ENCODE data around the gene DPYSL3. TPM values are rescaled to one million over a fixed set of nuclear protein-coding genes. Genes with fewer than 3 reads are reported as not detected.

DPYSL3 gene
- polyA plus RNA-seq, 4 donors, result 2.2 to 32.0 (median 13.7) TPM

DNA sequence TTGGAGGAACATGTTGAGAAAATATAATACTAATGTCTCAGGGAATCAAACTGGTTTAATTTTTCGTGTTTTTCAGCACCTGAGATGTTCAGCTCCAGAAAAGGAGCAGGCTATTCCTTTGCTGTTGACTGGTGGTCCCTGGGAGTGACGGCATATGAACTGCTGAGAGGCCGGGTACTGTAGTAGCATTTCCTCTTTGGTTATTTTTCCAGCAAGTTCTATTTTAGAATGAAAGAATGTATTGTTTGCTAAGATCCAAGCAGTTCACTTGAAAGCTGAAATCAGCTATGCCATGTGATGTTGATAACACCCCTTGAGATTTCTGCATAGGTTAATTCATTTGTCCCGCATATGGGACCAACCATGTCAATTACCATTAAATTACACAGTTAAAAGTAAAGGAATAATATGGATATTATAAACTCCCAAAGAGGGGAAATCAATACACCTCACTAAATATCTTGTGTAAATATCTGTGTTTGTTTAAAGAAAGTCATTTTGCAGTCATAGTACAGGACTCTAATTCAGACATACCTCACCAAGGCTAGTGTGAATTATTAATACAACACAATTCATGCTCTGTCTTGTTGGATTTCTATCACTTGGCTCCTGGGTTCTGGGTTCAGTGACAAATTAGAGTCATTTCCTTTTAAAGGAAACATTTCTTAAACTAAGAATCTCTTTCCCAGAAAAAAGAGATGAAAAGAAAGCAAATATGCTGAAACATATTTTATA, 148.3 kb downstream of the DPYSL3 start:
- peaks cover 0 to 3% (median 0%) of the 10 kb centered on the region in 3 donors for H3K27me3 ChIP-seq (ENCODE audit: control insufficient read depth in 3 of 3, insufficient read depth in 3 of 3, low read length in 3 of 3)
- H3K27ac ChIP-seq (ENCODE audit: low read depth in 1 of 3, low read length in 2 of 3), result no peak overlapping the region
- WGBS, 3 donors, result 56 to 66% (median 59%) methylated on average over 4 of the region's 4 CpGs
- H3K4me1 ChIP-seq (ENCODE audit: control insufficient read depth in 3 of 3, insufficient read depth in 2 of 3, low read depth in 1 of 3, low read length in 2 of 3), result no peaks in the 10 kb centered on the region
- FAIRE-seq, result no peak
- H3K36me3 ChIP-seq (ENCODE audit: control insufficient read depth in 3 of 3, insufficient read depth in 2 of 3, low read depth in 1 of 3, low read length in 3 of 3), result no peaks in the 10 kb centered on the region
- no peaks in the 10 kb centered on the region for H3K9me3 ChIP-seq (ENCODE audit: control insufficient read depth in 2 of 2, insufficient read depth in 1 of 2, low read depth in 1 of 2, low read length in 1 of 2)
- no peak for DNase-seq
- no peak overlapping the region for H3K4me3 ChIP-seq (ENCODE audit: low read depth in 1 of 3, low read length in 3 of 3)

DNA sequence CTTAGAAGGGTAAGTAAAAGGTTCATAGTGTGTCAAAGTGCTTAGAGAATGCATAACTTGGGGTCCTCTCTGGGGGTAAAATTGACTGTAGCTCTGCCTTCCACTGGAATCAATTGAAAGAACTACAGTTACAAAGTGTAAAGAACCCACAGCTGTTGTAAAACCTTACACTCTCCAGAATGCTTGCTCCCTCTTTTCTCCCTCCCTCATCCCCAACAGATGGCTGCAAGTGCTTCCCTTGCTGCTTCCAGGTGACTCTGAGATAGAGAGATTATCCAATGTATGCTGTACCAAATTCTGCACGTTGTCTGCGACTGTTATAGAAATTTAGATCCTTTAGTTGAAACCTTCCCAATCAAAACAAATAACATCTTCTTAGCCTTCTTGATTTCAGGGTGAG, 149.1 kb downstream of the DPYSL3 start:
- H3K27ac ChIP-seq (ENCODE audit: low read depth in 1 of 3, low read length in 2 of 3), result no peak overlapping the region
- DNase-seq (no peak), FAIRE-seq (no peak)
- no peak overlapping the region for H3K4me3 ChIP-seq (ENCODE audit: low read depth in 1 of 3, low read length in 3 of 3)
- H3K9me3 ChIP-seq (ENCODE audit: control insufficient read depth in 2 of 2, insufficient read depth in 1 of 2, low read depth in 1 of 2, low read length in 1 of 2), result no peaks in the 10 kb centered on the region
- H3K36me3 ChIP-seq (ENCODE audit: control insufficient read depth in 3 of 3, insufficient read depth in 2 of 3, low read depth in 1 of 3, low read length in 3 of 3), result no peaks in the 10 kb centered on the region
- H3K4me1 ChIP-seq (ENCODE audit: control insufficient read depth in 3 of 3, insufficient read depth in 2 of 3, low read depth in 1 of 3, low read length in 2 of 3), result no peaks in the 10 kb centered on the region
- 75 to 86% (median 83%) methylated on average over 2 of the region's 2 CpGs for WGBS, 3 donors
- no peaks in the 10 kb centered on the region for H3K27me3 ChIP-seq (ENCODE audit: control insufficient read depth in 3 of 3, insufficient read depth in 3 of 3, low read length in 3 of 3)

DNA sequence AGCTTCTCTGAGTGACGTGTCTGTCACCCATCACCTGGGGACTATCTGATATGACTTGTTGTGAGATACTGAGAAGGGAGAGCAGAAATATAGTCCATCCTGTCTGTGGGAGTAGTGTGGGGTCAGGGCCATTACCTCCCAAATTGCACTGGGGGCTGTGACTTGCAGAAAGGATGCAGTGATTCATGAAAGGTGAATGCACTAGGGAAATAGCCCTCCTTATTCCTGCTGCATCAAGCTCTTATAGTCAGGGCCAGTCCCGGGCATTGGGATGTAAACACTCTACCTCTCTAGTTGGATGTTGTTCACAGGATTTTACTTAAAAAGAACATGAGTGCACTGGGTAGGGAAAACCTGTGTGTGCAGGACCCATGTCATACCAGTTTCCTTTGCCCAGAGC, 150.3 kb downstream of the DPYSL3 start:
- no peaks in the 10 kb centered on the region for H3K27me3 ChIP-seq (ENCODE audit: control insufficient read depth in 3 of 3, insufficient read depth in 3 of 3, low read length in 3 of 3)
- H3K27ac ChIP-seq (ENCODE audit: low read depth in 1 of 3, low read length in 2 of 3), result no peak overlapping the region
- no peaks in the 10 kb centered on the region for H3K36me3 ChIP-seq (ENCODE audit: control insufficient read depth in 3 of 3, insufficient read depth in 2 of 3, low read depth in 1 of 3, low read length in 3 of 3)
- no peaks in the 10 kb centered on the region for H3K4me1 ChIP-seq (ENCODE audit: control insufficient read depth in 3 of 3, insufficient read depth in 2 of 3, low read depth in 1 of 3, low read length in 2 of 3)
- H3K9me3 ChIP-seq (ENCODE audit: control insufficient read depth in 2 of 2, insufficient read depth in 1 of 2, low read depth in 1 of 2, low read length in 1 of 2), result no peaks in the 10 kb centered on the region
- 73 to 86% (median 86%) methylated on average over 2 of the region's 2 CpGs for WGBS, 3 donors
- H3K4me3 ChIP-seq (ENCODE audit: low read depth in 1 of 3, low read length in 3 of 3), result no peak overlapping the region
- DNase-seq (no peak), FAIRE-seq (no peak)

DNA sequence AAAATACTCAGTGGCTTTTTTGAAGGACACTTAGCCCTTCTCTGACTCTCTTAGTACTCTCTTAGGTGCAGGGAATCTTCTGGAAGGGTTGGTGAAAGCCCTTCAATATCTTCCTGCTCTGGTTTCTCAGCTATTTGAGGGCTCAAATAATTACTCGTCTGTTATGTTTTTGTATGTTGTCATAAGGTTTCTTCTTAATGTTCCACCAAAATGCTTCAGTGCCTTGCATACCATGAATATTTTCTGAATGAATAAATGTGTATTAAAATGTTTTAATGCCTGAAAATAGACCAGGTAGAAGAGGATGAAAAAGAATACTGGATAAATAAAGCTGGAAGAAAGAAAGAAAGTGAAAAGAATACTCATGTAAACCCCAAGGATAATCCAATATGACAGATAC, 150.8 kb downstream of the DPYSL3 start:
- Histone ChIP-seq H3K27me3 (ENCODE audit: control insufficient read depth in 3 of 3, insufficient read depth in 3 of 3, low read length in 3 of 3) (no peaks in the 10 kb centered on the region), H3K4me3 (ENCODE audit: low read depth in 1 of 3, low read length in 3 of 3) (no peak overlapping the region), H3K4me1 (ENCODE audit: control insufficient read depth in 3 of 3, insufficient read depth in 2 of 3, low read depth in 1 of 3, low read length in 2 of 3) (no peaks in the 10 kb centered on the region), H3K36me3 (ENCODE audit: control insufficient read depth in 3 of 3, insufficient read depth in 2 of 3, low read depth in 1 of 3, low read length in 3 of 3) (no peaks in the 10 kb centered on the region), H3K27ac (ENCODE audit: low read depth in 1 of 3, low read length in 2 of 3) (no peak overlapping the region), H3K9me3 (ENCODE audit: control insufficient read depth in 2 of 2, insufficient read depth in 1 of 2, low read depth in 1 of 2, low read length in 1 of 2) (no peaks in the 10 kb centered on the region)
- no peak for FAIRE-seq
- no peak for DNase-seq
- 81 to 86% (median 86%) methylated on average over 1 of the region's 1 CpG for WGBS, 3 donors

DNA sequence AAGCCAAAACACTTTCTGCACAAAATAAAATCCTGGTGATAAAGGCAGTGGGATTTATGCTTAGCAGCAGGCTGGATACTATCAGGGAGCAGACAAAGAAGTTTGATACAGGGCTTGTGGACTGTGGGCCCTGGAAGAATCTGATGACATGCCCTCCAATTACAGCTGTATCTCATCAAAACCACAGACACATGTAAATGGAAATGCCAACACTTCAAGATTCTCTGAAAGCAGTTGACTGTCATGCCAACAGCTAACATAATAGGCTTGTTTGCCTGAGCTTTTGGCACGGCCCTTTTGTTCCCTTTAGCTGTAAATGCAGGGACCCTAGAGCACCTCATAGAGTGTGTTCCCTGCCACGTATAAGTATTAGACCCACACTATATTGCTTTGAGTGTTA, 160.6 kb downstream of the DPYSL3 start:
- 57 to 74% (median 62%) methylated on average over 2 of the region's 2 CpGs for whole genome bisulfite sequencing, 3 donors
- Histone ChIP-seq H3K9me3 (ENCODE audit: control insufficient read depth in 2 of 2, insufficient read depth in 1 of 2, low read depth in 1 of 2, low read length in 1 of 2) (no peaks in the 10 kb centered on the region), H3K36me3 (ENCODE audit: control insufficient read depth in 3 of 3, insufficient read depth in 2 of 3, low read depth in 1 of 3, low read length in 3 of 3) (no peaks in the 10 kb centered on the region), H3K27me3 (ENCODE audit: control insufficient read depth in 3 of 3, insufficient read depth in 3 of 3, low read length in 3 of 3) (peaks cover 0 to 2% (median 0%) of the 10 kb centered on the region in 3 donors), H3K4me1 (ENCODE audit: control insufficient read depth in 3 of 3, insufficient read depth in 2 of 3, low read depth in 1 of 3, low read length in 2 of 3) (no peaks in the 10 kb centered on the region), H3K27ac (ENCODE audit: low read depth in 1 of 3, low read length in 2 of 3) (no peak overlapping the region), H3K4me3 (ENCODE audit: low read depth in 1 of 3, low read length in 3 of 3) (no peak overlapping the region)
- FAIRE-seq (no peak), DNase-seq (no peak)

DNA sequence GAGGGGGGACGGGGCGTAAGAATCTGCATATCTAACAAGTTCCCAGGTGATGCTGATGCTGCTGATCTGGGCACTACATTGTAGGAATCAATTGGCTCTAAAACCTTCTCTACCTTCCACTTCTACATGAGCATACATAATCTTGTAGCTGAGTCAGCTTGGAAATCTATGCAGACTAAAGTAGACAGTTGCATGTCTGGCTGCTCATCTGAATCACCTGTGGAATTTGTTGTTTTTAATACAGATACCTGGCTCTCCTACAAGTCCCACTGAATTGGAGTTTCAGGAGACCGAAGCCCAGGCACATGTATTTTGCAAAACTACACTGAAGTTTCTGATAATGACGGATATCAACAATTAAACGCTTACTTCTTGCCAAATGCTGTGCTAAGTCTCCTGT, 161.4 kb downstream of the DPYSL3 start:
- H3K4me1 ChIP-seq (ENCODE audit: control insufficient read depth in 3 of 3, insufficient read depth in 2 of 3, low read depth in 1 of 3, low read length in 2 of 3), result no peaks in the 10 kb centered on the region
- H3K27me3 ChIP-seq (ENCODE audit: control insufficient read depth in 3 of 3, insufficient read depth in 3 of 3, low read length in 3 of 3), result peaks cover 0 to 2% (median 0%) of the 10 kb centered on the region in 3 donors
- H3K36me3 ChIP-seq (ENCODE audit: control insufficient read depth in 3 of 3, insufficient read depth in 2 of 3, low read depth in 1 of 3, low read length in 3 of 3), result no peaks in the 10 kb centered on the region
- 92 to 95% (median 93%) methylated on average over 5 of the region's 5 CpGs for WGBS, 3 donors
- DNase-seq, result no peak
- no peak overlapping the region for H3K4me3 ChIP-seq (ENCODE audit: low read depth in 1 of 3, low read length in 3 of 3)
- H3K27ac ChIP-seq (ENCODE audit: low read depth in 1 of 3, low read length in 2 of 3), result no peak overlapping the region
- no peaks in the 10 kb centered on the region for H3K9me3 ChIP-seq (ENCODE audit: control insufficient read depth in 2 of 2, insufficient read depth in 1 of 2, low read depth in 1 of 2, low read length in 1 of 2)
- no peak for FAIRE-seq

DNA sequence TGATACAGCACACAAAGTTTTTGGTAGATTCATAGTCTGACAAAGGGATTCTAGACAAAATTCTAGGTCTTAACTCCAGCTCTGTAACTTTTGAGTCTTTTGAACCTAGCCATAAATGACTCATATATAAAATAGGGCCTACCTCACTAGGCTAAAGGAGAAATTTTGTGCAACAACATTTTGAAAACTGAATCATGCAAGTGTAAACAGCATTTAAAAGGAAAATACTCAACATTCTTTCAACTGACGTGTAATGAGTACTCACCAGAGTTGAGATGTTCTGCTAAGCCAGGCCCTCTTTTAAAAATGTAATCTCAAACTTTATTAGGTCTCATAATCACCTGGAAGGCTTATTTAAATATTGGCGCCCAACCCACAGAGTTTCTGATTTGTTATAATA, 161.8 kb downstream of the DPYSL3 start:
- FAIRE-seq (no peak), DNase-seq (no peak)
- no peak overlapping the region for H3K4me3 ChIP-seq (ENCODE audit: low read depth in 1 of 3, low read length in 3 of 3)
- no peaks in the 10 kb centered on the region for H3K4me1 ChIP-seq (ENCODE audit: control insufficient read depth in 3 of 3, insufficient read depth in 2 of 3, low read depth in 1 of 3, low read length in 2 of 3)
- no peaks in the 10 kb centered on the region for H3K9me3 ChIP-seq (ENCODE audit: control insufficient read depth in 2 of 2, insufficient read depth in 1 of 2, low read depth in 1 of 2, low read length in 1 of 2)
- peaks cover 0 to 2% (median 0%) of the 10 kb centered on the region in 3 donors for H3K27me3 ChIP-seq (ENCODE audit: control insufficient read depth in 3 of 3, insufficient read depth in 3 of 3, low read length in 3 of 3)
- H3K36me3 ChIP-seq (ENCODE audit: control insufficient read depth in 3 of 3, insufficient read depth in 2 of 3, low read depth in 1 of 3, low read length in 3 of 3), result no peaks in the 10 kb centered on the region
- no peak overlapping the region for H3K27ac ChIP-seq (ENCODE audit: low read depth in 1 of 3, low read length in 2 of 3)
- WGBS, 3 donors, result 76 to 86% (median 81%) methylated on average over 2 of the region's 2 CpGs

DNA sequence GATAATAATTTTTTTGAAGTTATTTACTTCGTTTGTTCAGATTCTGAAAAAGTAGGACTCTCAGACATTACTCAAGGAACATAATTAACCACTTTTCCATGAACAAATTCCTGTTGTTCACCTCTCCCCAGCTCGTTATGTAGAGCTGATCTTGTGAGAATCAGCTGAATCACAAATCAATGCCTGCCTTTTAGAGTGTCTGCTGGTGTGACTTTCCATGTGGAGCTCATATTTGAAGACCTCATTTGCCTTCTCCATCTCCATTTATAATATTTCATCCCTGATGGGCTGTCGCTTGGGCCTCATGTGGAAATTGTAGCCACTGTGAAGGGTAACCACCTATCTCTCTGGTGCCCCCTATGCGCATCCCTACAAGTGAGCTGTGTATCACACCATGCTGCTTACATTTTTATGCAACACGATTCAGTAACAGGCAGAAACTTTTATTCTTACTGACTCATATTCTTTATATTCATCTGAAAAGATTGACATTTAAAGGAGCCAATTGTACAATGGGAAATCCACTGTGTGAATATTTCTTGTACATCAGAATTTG, 163.8 kb downstream of the DPYSL3 start:
- no peak overlapping the region for H3K27ac ChIP-seq (ENCODE audit: low read depth in 1 of 3, low read length in 2 of 3)
- no peaks in the 10 kb centered on the region for H3K36me3 ChIP-seq (ENCODE audit: control insufficient read depth in 3 of 3, insufficient read depth in 2 of 3, low read depth in 1 of 3, low read length in 3 of 3)
- H3K27me3 ChIP-seq (ENCODE audit: control insufficient read depth in 3 of 3, insufficient read depth in 3 of 3, low read length in 3 of 3), result peaks cover 0 to 2% (median 0%) of the 10 kb centered on the region in 3 donors
- no peak for DNase-seq
- WGBS, 3 donors, result 74 to 80% (median 75%) methylated on average over 5 of the region's 5 CpGs
- no peaks in the 10 kb centered on the region for H3K4me1 ChIP-seq (ENCODE audit: control insufficient read depth in 3 of 3, insufficient read depth in 2 of 3, low read depth in 1 of 3, low read length in 2 of 3)
- no peaks in the 10 kb centered on the region for H3K9me3 ChIP-seq (ENCODE audit: control insufficient read depth in 2 of 2, insufficient read depth in 1 of 2, low read depth in 1 of 2, low read length in 1 of 2)
- FAIRE-seq, result no peak
- no peak overlapping the region for H3K4me3 ChIP-seq (ENCODE audit: low read depth in 1 of 3, low read length in 3 of 3)

DNA sequence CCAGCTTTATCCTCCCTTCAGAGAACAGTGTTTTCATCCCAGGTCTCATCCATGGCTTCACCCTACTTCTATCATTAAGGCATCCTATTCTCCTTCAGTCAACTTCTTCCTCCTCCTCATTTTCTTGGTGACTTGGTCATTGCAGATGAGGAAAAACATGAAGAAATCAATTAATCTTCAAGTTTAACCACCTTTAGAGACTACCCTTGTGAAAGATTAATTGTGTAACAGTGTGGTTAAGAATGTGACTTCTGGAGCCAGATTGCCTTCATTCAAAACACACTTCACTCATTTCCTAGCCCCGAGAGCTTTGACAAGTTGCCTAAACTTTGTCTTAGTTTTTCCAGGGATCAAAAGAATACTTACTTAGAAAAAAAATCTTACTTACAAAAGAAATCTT, 165.0 kb downstream of the DPYSL3 start:
- no peaks in the 10 kb centered on the region for H3K4me1 ChIP-seq (ENCODE audit: control insufficient read depth in 3 of 3, insufficient read depth in 2 of 3, low read depth in 1 of 3, low read length in 2 of 3)
- H3K27me3 ChIP-seq (ENCODE audit: control insufficient read depth in 3 of 3, insufficient read depth in 3 of 3, low read length in 3 of 3), result peaks cover 0 to 2% (median 0%) of the 10 kb centered on the region in 3 donors
- FAIRE-seq, result no peak
- no peak overlapping the region for H3K27ac ChIP-seq (ENCODE audit: low read depth in 1 of 3, low read length in 2 of 3)
- no peak overlapping the region for H3K4me3 ChIP-seq (ENCODE audit: low read depth in 1 of 3, low read length in 3 of 3)
- no peaks in the 10 kb centered on the region for H3K36me3 ChIP-seq (ENCODE audit: control insufficient read depth in 3 of 3, insufficient read depth in 2 of 3, low read depth in 1 of 3, low read length in 3 of 3)
- 30 to 68% (median 43%) methylated on average over 1 of the region's 1 CpG for WGBS, 3 donors
- no peaks in the 10 kb centered on the region for H3K9me3 ChIP-seq (ENCODE audit: control insufficient read depth in 2 of 2, insufficient read depth in 1 of 2, low read depth in 1 of 2, low read length in 1 of 2)
- DNase-seq, result no peak
